BE2C (cell line): ENCODE results near the gene CCDC28A.
A peak's percentile ranks its signal among the peaks of the same experiment; 100 is the strongest.

Experiments used
- DNase-seq: peaks from one replicate; pipeline ENCODE4 v3.0.0-alpha.2; 2020
- H3K27me3 ChIP-seq: fragments of 250-450 bp; sonication (Bioruptor Pico); 2 replicates; pipeline ENCODE4 v1.5.1; 2020; ENCODE audit warnings: mild to moderate bottlenecking
- H3K36me3 ChIP-seq: fragments of 250-450 bp; sonication (Bioruptor Pico); 2 replicates; pipeline ENCODE4 v1.5.1; 2020; ENCODE audit warnings: mild to moderate bottlenecking
- H3K4me1 ChIP-seq: fragments of 250-450 bp; sonication (Bioruptor Pico); 2 replicates; pipeline ENCODE4 v1.5.1; 2020
- H3K4me3 ChIP-seq: 2 replicates; pipeline ENCODE4 v1.5.1; 2011; ENCODE audit warnings: low read depth, low read length
- H3K9me3 ChIP-seq: fragments of 250-450 bp; sonication (Bioruptor Pico); 2 replicates; pipeline ENCODE4 v1.5.1; 2020
- TF ChIP-seq, protein P1 (sequence below): IDR thresholded peaks from 2 replicates; pipeline ENCODE4 v1.5.1; 2012; ENCODE audit warnings: mild to moderate bottlenecking, low read depth, low read length

The CCDC28A gene

GRCh38 chr6:138734585-138734984, 39.0 kb upstream of the CCDC28A start:
- Histone ChIP-seq H3K4me1 (no peaks in the 10 kb centered on the region), H3K9me3 (no peaks in the 10 kb centered on the region; the same call in 1 of the 2 replicates), H3K27me3 (no peaks in the 10 kb centered on the region), H3K36me3 (no peaks in the 10 kb centered on the region), H3K4me3 (no peak overlapping the region)
- no peak for DNase-seq
- TF ChIP-seq, protein P1, sequence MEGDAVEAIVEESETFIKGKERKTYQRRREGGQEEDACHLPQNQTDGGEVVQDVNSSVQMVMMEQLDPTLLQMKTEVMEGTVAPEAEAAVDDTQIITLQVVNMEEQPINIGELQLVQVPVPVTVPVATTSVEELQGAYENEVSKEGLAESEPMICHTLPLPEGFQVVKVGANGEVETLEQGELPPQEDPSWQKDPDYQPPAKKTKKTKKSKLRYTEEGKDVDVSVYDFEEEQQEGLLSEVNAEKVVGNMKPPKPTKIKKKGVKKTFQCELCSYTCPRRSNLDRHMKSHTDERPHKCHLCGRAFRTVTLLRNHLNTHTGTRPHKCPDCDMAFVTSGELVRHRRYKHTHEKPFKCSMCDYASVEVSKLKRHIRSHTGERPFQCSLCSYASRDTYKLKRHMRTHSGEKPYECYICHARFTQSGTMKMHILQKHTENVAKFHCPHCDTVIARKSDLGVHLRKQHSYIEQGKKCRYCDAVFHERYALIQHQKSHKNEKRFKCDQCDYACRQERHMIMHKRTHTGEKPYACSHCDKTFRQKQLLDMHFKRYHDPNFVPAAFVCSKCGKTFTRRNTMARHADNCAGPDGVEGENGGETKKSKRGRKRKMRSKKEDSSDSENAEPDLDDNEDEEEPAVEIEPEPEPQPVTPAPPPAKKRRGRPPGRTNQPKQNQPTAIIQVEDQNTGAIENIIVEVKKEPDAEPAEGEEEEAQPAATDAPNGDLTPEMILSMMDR, result no peak

DNA sequence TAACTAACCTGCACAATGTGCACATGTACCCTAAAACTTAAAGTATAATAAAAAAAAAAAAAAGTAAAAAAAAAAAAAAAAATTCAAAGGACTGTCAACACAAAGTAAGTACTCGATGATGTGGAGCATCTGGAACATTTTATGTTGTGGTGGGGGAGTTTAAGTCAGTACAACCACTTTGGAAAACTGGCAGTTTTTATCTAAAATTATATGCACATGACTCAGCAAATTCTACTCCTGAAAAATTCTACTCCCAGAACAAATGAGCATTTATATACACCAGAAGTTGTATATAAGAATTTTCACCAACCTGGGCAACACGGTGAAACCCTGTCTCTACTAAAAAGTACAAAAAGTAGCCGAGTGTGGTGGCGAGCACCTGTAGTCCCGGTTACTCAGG, 36.9 kb upstream of the CCDC28A start:
- Histone ChIP-seq H3K9me3 (no peaks in the 10 kb centered on the region), H3K27me3 (no peaks in the 10 kb centered on the region), H3K36me3 (no peaks in the 10 kb centered on the region), H3K4me3 (no peak overlapping the region), H3K4me1 (no peaks in the 10 kb centered on the region)
- DNase-seq, result no peak
- TF ChIP-seq, protein P1, result no peak

DNA sequence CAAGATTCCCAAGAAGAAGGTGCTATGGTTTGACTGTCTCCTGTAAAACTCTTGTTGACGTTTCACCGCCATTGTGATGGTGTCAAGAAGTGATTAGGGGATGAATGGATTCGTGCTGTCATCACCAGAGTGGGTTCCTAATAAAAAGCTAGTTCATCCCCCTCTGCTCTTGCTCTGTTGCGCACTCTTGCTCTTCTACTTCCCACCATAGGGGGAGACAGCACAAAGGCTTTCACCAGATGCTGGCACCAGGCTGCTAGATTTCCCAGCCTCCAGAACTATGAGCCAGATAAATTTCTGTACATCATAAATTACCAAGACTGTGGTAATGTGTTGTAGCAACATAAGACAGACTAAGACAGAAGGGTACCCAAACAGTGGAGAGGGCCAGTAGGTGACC, 21.6 kb upstream of the CCDC28A start:
- no peaks in the 10 kb centered on the region for H3K9me3 ChIP-seq
- no peaks in the 10 kb centered on the region for H3K36me3 ChIP-seq
- TF ChIP-seq, protein P1, result peak; percentile 38
- H3K27me3 ChIP-seq, result no peaks in the 10 kb centered on the region
- DNase-seq, result no peak
- no peaks in the 10 kb centered on the region for H3K4me1 ChIP-seq
- no peak overlapping the region for H3K4me3 ChIP-seq

DNA sequence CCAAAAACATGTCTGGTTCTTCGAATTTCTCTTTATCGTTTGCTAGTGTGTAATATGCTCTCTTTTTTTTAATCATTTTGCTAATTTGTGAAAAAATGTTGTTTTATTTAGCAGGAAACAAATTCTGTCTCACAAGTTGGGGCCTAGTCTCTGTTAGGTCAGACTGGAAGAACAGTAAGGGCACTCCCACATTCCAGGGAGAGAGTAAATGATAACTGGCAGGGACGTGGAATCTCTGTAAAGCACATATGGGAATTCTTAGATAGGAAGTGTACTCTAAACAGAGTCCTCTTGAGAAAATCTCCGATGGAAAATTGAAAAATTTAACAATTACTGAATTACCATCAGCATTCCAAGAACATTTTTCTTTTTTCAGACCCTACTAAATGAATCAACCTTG, 16.4 kb upstream of the CCDC28A start:
- Histone ChIP-seq H3K36me3 (no peaks in the 10 kb centered on the region), H3K9me3 (no peaks in the 10 kb centered on the region), H3K4me3 (no peak overlapping the region), H3K4me1 (no peaks in the 10 kb centered on the region), H3K27me3 (no peaks in the 10 kb centered on the region)
- TF ChIP-seq, protein P1, result no peak
- DNase-seq, result no peak

GRCh38 chr6:138765896-138766655, 7.5 kb upstream of the CCDC28A start:
- DNase-seq, result no peak
- Histone ChIP-seq H3K4me3 (no peak overlapping the region), H3K27me3 (no peaks in the 10 kb centered on the region), H3K9me3 (no peaks in the 10 kb centered on the region), H3K4me1 (no peaks in the 10 kb centered on the region), H3K36me3 (no peaks in the 10 kb centered on the region)
- TF ChIP-seq, protein P1, result peak; percentile 44

GRCh38 chr6:138769102-138769676, 4.4 kb upstream of the CCDC28A start:
- TF ChIP-seq, protein P1, result no peak
- Histone ChIP-seq H3K36me3 (no peaks in the 10 kb centered on the region), H3K4me1 (no peaks in the 10 kb centered on the region), H3K27me3 (no peaks in the 10 kb centered on the region), H3K4me3 (no peak overlapping the region), H3K9me3 (no peaks in the 10 kb centered on the region)
- no peak for DNase-seq
